Iris pigment epithelial cell (primary cell): ENCODE measurements around the gene SPTB.
A peak's percentile ranks its signal among the peaks of the same experiment; 100 is the strongest.

Experiments used
- DNase-seq: peaks from one replicate; pipeline ENCODE4 v3.0.0-alpha.2; 2011; ENCODE audit warnings: low read depth

Gene SPTB

DNA sequence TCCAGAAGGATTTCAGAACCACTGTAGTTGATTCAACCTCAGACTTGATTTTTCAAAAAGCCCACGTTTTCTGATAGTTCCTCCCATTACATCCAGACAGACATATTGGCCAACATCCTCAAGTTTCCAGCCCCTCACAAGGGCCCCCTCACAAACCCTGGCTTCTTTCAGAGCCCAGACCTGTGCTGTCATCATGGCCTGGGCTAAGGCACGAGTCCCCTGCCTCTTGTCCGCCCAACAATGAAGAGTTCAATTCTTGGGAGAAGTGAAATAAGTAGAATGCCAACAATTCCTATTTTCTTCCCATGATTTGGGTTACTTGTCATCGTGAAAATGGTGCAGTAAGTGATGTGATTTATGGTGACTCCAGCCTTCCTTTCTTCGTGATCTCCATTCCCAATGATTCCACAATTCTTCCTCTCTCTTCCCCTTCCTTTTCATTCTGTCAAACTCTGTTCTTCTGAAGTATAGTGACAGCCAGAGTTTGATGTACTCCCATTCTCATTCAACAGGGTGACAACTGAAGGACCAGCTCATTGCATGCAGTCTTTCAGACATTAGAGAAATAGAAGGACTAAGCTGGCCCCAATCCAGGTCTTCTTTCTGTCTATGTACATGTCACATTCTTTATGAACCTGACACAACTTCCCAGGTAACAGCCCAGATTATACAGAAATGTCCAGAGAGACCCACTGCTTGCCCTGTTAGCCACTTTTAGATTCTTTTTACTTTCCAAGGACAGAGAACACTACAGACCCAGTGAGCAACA lies 29.2 kb downstream of the SPTB start:
- no peak for DNase-seq

DNA sequence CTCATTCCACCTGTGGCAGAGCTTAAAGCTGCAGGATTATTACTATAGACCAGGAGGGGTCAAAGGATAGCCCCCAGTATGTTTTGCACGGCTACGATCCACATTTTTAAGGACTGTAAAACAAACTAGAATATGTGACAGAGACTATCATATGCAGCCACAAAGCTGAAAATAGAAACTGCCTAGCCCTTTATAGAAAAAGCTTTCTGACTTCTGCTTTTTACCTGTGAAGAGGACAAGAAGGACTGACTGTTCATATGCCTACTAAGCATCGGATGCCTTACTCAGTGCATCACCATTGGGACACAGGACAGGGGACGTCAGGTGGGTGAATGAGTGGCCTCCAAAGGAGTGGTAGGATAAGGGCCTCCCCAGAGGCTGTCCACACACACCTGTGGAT lies 29.8 kb downstream of the SPTB start:
- DNase-seq = no peak

DNA sequence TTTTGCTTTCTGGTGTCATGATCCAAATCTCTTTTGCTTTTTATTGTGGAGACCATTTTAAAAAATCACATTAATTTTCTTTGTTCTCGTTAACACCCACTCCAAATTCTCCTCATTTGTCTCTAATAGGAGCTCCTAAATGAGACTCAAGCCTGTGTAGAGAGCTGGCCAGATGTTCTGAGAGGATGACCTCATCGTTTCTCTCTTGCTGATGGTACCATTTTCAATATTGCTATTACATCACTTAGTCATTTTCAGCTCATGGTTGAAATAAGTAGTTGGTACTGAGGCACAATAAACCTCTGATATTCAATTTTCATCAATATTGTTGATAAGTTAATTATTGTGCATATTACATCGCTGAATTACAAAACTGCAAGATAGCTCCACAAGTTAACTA lies 31.5 kb downstream of the SPTB start:
- no peak for DNase-seq

DNA sequence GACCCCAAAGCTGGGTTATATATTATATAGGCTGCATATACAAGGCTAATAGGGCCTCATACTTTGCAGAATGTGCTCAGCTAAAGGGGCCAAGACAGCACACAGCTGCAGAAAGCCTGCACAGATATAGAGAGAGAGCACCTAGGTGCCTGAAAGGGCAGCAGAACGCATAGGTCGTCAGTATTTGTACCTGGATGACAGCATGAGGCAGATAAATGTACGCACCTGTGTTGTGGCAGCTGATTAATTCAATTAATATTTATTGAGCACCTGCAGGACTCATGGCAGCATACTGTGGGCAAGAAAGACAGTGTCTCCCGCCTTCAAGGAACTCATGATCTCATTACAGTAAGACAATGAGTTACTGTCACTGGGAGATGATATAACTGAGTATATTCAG lies 33.4 kb downstream of the SPTB start:
- no peak for DNase-seq

DNA sequence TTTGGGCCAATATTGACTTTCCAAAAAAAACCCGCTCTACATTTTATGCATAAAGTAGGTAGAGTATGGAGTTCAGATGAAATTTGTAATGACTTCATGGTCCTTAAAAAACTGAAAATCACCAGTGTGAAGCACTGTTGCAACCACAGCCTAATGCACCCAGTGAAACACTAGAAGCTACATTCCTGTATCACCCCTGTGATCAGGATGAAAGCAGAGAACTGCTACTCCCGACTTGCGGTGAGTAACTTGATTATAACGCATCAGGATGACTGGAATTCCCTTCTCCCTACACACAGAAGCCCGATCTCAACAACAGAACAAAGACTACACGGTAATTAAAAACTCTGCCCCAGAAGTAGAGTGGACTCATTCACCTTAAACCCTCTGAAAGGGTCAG lies 33.8 kb downstream of the SPTB start:
- DNase-seq = peak; percentile 89

DNA sequence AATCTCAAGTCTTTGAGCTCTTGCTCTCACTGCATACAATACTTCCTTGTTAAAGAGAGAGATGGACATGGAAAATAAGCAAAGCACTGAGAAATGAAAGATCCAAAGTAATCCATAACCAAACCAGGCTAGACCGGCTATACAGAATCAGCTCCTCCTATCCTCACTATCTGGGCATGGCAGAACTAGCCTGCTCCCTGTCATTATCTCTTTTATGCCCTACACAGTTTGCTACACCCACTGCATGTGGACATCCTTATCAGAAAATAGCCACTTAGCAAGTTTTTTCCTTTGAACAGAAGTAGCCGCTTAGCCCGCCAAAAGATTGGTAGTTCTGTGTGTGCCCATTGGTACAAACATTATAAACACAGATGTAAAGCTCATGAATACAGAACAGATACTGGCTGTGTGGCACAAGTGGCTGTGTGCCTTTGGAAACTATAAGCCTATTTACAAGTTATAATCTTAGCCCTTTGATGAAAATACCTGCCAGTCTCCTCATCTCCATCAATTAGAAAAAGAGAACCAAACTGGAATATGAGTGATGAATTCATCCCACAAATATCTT lies 34.7 kb downstream of the SPTB start:
- no peak for DNase-seq

DNA sequence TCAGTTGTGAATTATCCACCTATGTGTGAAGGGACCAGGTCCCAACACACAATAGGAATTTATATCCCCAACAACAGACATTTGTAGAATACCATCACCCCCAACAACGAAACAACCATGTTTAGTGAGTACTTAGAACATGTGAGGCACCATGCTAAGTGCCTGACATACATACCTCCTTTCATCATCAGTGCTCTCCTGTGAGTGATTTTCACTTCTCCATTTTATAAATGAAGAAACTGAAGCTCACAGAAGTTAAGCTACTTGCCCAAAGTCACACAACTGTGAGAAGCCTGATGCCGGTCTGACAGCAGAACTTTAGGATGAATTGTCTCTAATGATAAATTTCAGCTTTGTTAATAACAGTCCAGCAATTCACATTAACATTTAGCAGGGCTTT lies 35.4 kb downstream of the SPTB start:
- DNase-seq = no peak

DNA sequence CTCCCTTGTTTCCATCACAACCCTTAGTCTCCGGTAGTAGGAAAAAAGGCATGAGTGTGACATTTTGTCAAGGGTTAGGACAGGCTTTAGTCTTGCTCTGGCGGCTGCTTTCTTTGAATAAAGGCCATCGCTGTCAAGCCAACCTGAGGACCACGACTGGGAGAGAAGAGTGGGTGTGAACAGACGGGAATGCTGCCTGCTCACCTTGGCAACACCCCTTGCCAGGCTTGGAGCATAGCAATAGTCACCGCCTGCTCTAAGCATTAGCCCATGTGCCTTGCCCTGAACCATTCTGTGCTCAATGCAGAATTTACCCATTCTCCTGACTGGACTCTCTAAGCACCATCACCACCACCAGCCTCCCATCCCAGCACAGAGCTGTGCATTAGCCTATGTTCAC lies 36.2 kb downstream of the SPTB start:
- no peak for DNase-seq

DNA sequence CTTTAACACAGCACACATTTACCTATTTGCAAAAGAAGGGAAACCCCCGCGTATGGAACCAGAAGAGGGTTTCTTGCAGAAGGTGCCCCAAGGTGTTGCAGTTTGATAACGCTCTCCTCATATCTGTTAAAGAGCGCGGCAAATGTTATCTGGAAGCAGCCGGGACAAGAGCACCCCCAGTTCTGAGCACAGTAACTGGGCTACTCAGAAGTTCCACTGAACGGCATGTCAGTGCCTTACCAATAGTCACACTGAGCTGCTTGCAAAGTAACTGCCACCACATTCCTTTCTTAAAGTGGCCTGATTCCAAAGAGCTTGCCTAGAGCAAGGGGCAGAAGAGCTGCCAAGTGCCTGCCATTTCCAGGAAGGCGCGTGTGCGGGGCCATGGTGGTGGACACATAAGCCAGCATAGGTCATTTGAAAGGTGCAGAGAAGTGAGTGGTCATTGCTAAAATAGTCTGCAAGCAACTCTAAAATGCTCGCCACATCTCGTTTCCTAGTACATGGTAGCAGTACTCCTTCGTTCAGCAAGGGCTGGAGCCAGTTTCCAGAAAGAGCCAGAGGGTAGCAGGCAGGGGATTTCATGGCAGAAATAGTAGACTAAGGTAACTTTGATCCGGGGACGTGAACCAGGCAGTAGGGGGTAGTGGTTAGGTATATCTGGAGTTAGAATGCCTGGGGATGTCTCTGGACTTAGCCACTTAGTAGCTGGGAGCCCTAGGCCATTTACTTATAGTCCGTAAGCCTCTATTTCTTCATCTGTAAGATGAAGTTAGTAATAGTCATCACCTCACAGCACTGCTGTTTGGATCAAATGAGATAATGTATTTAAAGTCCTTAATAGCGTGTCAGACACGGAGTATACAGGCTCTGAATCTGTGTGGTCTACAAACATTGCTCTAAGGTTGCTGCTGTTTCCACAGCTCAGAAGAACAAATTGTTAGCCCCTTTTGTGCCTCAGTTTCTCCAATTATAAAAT lies 37.6 kb downstream of the SPTB start:
- no peak for DNase-seq

DNA sequence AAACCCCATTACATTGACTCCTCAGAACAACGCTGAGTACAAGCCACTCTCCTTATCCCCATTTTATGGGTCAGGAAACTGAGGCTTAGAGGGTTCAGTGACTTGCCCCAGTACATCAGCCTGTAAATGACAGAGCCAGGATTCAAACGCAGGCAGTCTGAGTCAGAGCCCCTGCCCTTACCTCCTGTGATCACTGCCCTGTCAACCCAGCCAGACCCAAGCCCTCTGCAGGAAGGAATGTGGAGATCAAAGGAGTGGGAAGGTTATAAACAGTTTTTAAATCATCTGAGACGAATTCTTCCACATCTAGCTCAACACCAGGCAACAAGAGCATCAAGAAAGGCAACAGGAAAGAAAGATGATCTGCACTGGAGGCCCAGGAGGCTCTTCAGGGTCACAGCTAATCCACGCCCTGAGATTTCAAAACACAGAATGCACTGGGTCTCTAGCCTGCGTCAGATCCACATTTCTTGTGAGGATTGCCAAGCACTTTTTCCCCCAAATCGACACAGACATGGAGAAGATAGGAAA lies 38.5 kb downstream of the SPTB start:
- DNase-seq = peak; percentile 94

DNA sequence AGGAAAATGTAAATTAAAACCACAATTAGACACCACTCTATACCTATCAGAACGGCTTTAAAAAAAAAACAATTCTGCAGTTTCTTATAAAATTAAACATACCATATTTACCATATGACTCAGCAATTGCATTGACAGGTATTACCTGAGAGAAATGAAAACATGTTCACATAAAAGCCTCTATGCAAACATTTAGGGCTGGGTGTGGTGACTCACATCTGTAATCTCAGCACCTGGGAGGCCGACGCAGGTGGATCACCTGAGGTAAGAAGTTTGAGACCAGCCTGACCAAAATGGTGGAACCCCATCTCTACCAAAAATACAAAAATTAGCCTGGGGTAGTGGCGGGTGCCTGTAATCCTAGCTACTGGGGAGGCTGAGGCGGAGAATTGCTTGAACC lies 41.1 kb downstream of the SPTB start:
- no peak for DNase-seq

DNA sequence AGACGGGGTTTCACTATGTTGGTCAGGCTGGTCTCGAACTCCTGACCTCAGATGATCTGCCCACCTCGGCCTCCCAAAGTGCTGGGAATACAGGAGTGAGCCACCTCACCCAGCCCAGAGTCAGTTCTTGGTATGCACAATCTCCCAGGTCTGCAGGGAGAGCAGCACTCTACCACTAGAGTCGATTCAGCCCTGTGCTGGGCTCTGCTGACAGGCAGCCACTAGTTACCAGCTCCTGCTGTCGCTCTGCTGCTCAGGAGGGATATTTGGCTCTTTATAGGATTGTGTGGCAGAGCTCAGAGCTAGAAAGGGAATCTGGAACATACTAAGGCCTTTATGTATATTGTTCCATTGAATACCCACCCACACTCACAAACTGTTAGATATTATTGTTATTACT lies 44.3 kb downstream of the SPTB start:
- no peak for DNase-seq

DNA sequence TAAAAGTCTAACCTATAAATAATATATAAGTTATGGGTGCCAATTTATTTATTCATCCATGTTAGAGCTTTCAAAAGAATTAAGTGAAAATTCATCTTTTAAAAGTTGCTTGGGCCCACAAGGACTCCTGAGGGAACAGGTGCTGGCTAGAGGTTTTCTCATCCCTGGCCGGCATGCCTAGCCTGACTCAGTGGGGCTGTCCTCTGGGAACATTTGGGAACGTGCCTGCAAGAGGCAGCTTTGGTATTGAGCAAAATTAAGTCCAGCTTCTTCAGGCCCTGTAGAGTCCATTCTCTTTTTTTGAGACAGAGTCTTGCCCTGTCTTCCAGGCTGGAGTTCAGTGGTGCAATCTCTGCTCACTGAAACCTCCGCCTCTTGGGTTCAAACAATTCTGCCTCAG lies 44.7 kb downstream of the SPTB start:
- no peak for DNase-seq

DNA sequence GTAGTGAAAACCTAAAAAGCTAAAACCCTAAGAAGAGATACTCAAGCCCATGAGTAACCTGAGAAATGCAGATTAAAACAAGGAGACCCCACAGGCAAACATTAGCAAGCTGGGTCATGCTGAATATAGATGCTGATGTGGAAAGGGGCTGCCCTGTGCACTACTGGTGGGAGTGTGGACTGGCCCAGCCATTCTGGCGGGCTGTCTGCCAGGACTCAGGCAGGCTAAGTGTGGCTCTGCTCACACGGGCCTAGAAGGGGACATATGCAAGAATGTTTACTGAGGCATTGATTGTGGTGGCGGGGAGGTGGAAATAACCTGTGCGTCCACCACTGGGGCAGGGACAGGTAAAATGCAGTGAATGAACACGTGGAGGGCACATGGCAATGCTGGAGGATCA lies 48.3 kb downstream of the SPTB start:
- no peak for DNase-seq

DNA sequence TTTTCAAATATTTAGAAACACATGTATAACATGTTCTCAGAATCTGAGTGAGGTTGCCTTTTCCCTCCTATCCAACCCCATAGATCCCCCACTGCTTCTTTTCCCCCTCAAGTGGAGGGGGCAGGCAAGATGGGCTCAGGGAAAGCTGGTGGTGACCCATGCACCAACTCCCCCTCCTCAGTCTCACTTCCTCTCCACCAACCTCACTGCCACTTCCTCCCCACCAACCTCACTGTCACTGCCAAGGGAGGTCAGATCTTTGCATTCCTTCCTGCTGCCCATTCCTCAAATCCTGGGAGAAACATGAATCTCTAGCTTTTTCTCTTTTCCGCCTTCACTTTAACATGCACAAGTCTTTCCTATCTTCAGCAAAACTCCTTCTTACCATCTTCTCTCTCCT lies 48.7 kb downstream of the SPTB start:
- no peak for DNase-seq

DNA sequence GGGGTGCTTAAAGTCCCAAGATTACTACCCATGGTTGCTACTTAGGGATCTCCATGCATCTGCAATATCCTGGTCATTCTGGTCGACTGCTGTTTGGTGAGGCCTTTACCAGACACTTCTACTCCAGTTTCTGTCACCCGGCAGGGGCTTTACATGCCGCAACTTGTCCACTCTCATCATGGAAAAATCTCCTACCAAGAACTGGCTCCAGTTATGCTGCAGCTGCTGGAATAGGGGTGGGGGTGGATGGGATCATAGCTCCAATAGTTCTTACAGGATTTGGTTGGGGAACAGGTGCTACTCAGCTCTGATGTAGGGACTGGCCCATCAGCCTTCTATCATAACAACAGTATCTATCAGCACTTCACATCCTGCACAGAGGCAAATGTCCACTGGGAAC lies 51.6 kb downstream of the SPTB start:
- DNase-seq = no peak

DNA sequence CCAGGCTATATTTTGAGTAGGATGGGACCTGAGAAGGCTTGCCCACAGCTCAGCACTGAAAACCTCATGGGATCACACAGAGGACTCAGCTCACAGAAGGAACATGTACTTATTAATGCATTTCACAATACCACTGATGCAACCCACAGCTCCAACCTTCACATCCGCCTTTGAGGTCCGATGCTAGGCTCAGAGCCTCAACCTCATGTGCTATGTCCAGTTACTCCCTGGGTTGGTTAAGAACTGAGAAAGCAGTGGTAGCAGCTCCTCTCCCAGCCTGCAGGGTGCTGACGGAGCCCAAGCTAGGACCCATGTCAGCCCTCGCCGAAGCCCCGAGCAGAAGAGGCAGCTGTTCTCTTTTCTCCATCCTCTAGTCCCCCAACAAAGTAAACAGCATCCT lies 52.9 kb downstream of the SPTB start:
- peak; percentile 45 for DNase-seq

DNA sequence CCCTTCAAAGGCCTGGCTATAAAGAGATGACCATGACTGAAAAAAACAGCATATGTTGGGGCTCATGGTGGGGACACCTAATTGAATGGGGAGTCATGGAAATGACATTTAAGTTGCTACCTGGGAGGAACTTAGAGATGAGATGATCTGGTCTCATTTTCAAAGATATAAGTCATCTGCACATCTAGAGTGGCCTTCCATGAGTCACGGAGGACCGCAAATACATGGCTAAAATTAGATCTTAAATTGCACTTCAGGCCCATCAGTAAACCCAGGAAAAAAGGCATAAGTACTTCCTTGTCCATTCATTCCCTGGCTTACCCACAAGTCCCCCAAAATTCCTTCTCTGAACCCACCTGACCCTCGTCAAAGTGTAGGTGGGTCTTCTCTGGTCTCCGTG lies 53.4 kb downstream of the SPTB start:
- DNase-seq = no peak

DNA sequence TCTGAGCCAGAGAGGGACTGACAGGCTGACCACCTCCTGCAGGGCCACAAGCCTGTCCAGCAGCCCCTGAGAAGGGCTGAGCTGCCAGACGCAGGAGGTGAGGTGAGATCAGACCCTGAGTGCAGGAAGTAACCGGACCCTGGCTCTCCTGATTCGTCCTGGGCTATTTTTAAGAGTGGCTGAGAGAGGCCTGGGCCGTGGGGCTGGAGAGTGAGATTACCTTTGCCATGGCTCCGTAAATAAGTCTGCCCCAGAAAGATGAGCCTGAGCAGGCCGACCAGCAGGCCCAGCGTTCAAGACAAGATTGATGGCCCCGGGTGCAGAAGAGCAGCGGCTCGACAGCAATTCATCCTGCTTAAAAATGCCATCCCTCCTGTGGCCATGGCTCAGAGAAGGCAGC lies 54.2 kb downstream of the SPTB start:
- no peak for DNase-seq

DNA sequence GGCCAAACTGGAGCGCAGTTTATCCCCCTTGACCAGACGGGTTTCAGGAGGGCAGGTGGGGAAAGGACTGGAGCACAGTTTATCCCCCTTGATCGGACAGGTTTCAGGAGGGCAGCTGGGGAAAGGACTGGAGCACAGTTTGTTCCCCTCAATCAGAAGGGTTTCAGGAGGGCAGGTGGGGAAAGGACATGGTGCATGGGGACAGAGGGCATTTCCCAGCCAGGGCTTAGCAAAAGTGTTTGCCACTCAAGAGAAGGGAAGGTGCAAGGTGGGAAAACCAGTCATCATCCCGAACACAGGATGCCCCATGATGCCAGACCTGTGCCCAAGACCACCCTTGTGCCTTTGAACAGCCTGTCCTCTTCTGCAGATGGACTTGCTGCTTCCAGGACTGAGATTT lies 54.7 kb downstream of the SPTB start:
- DNase-seq = no peak

DNA sequence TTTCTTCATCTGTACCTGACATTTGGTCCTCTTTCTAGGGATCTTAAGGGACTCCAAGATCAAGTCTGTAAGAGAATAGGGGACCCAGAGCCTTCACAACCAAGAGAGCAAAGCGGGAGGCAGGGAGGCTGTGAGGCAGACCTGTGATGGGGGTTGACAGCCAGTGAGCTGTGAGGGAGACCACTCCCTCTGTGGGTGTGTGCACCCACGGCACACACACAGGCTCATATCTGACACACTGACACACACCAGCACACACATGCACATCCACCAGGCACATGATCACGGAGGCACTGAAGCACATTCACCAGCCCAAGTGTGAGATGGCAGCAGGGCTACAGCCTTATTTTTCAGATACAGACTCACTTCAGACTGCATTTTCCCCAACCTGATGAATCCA lies 55.2 kb downstream of the SPTB start:
- DNase-seq = no peak

DNA sequence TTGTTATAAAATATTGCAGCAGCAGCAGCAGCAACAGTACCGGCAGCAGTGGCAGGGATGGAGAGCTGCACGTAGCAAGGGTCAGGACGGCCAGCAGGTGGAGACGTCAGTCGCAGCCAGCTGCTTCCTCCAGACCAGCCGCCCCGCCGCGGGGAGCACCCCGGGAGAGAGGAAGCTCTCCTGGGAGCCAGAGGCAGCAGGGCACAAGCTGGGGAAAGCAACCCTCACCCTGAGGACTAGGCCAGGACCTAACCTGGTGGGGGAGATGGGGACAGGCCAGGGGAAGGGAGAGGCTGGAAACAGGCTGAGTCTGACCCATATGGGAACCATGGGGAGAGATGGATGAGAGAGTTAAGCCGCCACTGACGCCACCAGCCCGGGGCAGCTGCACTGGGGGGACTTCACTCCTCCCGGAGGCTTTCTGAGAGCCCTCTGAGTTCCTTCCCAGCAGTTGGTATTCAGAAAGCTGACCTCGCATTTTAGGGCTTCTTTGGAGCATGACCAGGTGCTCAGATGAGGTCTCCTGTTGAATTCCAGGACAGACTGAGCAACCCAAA lies 56.3 kb downstream of the SPTB start:
- peak; percentile 77 for DNase-seq

DNA sequence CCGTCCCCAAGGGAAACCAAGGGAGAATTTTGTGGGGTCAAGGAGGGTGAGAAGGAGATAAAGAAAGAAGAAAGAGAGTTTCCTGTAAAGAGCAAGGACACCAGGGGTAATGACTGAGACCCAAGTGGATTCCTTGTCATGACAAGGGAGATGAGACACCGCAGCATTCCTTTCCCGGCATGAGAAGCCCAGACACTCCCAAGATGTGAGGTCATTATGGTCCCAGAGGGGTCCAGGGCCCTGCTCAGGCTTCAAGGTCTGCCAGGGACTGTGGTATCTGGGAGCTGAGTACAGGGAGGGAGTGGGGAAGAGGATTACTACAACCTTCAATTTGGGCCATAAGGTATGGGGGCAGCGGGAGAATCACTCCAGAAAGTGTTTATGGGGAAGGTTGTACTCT lies 58.1 kb downstream of the SPTB start:
- DNase-seq = no peak
